Putamen (tissue), 1 donor: Measurements from ENCODE around the gene RFNG.

Experiments used
- DNase-seq: peaks from one replicate; pipeline ENCODE4 v3.0.0-alpha.2; 2016; ENCODE audit warnings: low spot score

Gene RFNG

GRCh38 chr17:82058230-82058854 is 6.7 kb upstream of the RFNG start:
- DNase-seq, result no peak

- DNase-seq, result no peak
Observed at GRCh38 chr17:82056729-82057621, 5.4 kb upstream of the RFNG start.

- DNase-seq, result no peak
Observed at GRCh38 chr17:82055965-82056728, 4.5 kb upstream of the RFNG start.

- no peak for DNase-seq
Observed at GRCh38 chr17:82055023-82055964, 3.7 kb upstream of the RFNG start.

- DNase-seq, result no peak
Observed at GRCh38 chr17:82054351-82055022, 2.9 kb upstream of the RFNG start.

- DNase-seq, result no peak
Observed at GRCh38 chr17:82053556-82054263, 2.1 kb upstream of the RFNG start.

GRCh38 chr17:82053130-82053529 is 1.5 kb upstream of the RFNG start:
- no peak for DNase-seq

- DNase-seq, result no peak
Observed at GRCh38 chr17:82052638-82053059, 1.0 kb upstream of the RFNG start.

GRCh38 chr17:82050761-82051641 is 610 bp downstream of the RFNG start:
- no peak for DNase-seq

- DNase-seq, result no peak
Observed at GRCh38 chr17:82050152-82050760, 1.4 kb downstream of the RFNG start.

- no peak for DNase-seq
Observed at GRCh38 chr17:82049521-82049971, 2.1 kb downstream of the RFNG start.

GRCh38 chr17:82049106-82049505 is 2.5 kb downstream of the RFNG start:
- no peak for DNase-seq

GRCh38 chr17:82048571-82048971 is 3.0 kb downstream of the RFNG start:
- DNase-seq, result no peak

- no peak for DNase-seq
Observed at GRCh38 chr17:82047914-82048570, 3.6 kb downstream of the RFNG start.

GRCh38 chr17:82047379-82047778 is 4.2 kb downstream of the RFNG start:
- no peak for DNase-seq

GRCh38 chr17:82046903-82047302 is 4.7 kb downstream of the RFNG start:
- DNase-seq, result no peak

- no peak for DNase-seq
Observed at GRCh38 chr17:82045936-82046484, 5.6 kb downstream of the RFNG start.

- no peak for DNase-seq
Observed at GRCh38 chr17:82043507-82043906, 8.1 kb downstream of the RFNG start.
